ENCODE data around the gene XG.

Gene XG

DNA sequence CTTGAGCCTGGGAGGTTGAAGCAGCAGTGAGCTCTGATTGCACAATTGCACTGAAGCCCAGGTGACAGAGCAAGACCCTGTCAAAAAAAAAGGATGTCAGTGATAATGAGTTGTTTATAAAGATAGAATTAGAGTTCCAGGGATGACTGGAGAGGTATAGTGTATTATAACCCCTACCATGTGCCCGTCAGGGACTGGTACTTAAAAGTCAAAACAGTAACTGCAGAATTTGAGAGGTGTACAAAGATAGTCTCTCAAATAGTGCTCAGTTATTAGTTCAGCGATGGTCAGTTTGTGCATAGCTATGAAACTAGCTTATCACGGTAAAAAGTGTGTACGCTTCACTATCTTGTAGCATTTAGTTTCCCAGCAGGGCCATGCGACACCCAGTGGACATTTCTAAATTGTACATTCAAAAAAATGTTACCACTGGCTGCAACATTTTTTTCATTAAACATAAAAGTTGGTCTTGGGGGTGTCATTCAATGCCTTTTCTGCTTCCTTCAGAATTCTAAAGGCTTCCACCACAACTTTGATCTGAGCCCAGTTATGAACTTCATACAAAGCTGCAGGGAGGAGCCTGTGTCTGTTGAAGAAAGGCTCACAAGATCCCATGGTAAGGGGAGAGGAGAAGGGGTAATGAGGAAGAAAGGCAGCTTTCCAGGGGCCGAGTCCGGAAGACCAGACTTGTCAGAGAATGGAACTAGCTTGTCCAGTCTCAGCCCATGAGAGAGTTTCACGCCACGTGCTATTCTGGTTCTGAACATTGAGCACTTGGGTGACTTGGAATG is 67.7 kb downstream of the XG start:
- no peaks in the 10 kb centered on the region for H3K9me2 ChIP-seq (replicated peaks; ENCODE audit: insufficient read depth, low read length)
- no peak overlapping the region for H3K4me2 ChIP-seq (ENCODE audit: low read depth, low read length, poor library complexity, severe bottlenecking)
- TF ChIP-seq EZH2phosphoT487 (conservative IDR thresholded peaks at IDR 0.05; ENCODE audit: low read length) (no peak), CTCF (IDR thresholded peaks at IDR 0.05; ENCODE audit: insufficient read depth, low read length, poor library complexity, severe bottlenecking) (peak; percentile 11)
- H3K9ac ChIP-seq (ENCODE audit: low read length): no peak overlapping the region
- no peaks in the 10 kb centered on the region for H3K27me3 ChIP-seq (ENCODE audit: low read length)
- no peaks in the 10 kb centered on the region for H3K79me2 ChIP-seq (ENCODE audit: insufficient read depth, low read length)
- H4K20me1 ChIP-seq (ENCODE audit: low read depth, low read length): no peaks in the 10 kb centered on the region
- no peak overlapping the region for H3K27ac ChIP-seq (ENCODE audit: low read depth, low read length)
- no peak overlapping the region for H3K4me3 ChIP-seq (ENCODE audit: insufficient read depth, low read length, poor library complexity, severe bottlenecking)
- no peaks in the 10 kb centered on the region for H3K9me3 ChIP-seq (ENCODE audit: insufficient read depth, low read length)
- no peak overlapping the region for H2AFZ ChIP-seq (ENCODE audit: low read depth, low read length, severe bottlenecking)
- H3F3A ChIP-seq (ENCODE audit: insufficient read depth): no peaks in the 10 kb centered on the region
- H3K36me3 ChIP-seq (ENCODE audit: low read length): no peaks in the 10 kb centered on the region

GRCh38 chrX:2820136-2820771 is 68.4 kb downstream of the XG start:
- H3K27me3 ChIP-seq (ENCODE audit: low read length): no peaks in the 10 kb centered on the region
- TF ChIP-seq EZH2phosphoT487 (conservative IDR thresholded peaks at IDR 0.05; ENCODE audit: low read length) (no peak), CTCF (IDR thresholded peaks at IDR 0.05; ENCODE audit: insufficient read depth, low read length, poor library complexity, severe bottlenecking) (no peak)

GRCh38 chrX:2823795-2824386 is 72.1 kb downstream of the XG start:
- no peaks in the 10 kb centered on the region for H3F3A ChIP-seq (ENCODE audit: insufficient read depth)
- H3K79me2 ChIP-seq (ENCODE audit: insufficient read depth, low read length): no peaks in the 10 kb centered on the region
- TF ChIP-seq CTCF (IDR thresholded peaks at IDR 0.05; ENCODE audit: insufficient read depth, low read length, poor library complexity, severe bottlenecking) (no peak), EZH2phosphoT487 (conservative IDR thresholded peaks at IDR 0.05; ENCODE audit: low read length) (no peak)
- H3K9ac ChIP-seq (ENCODE audit: low read length): no peak overlapping the region
- H3K9me3 ChIP-seq (ENCODE audit: insufficient read depth, low read length): no peaks in the 10 kb centered on the region
- no peaks in the 10 kb centered on the region for H3K27me3 ChIP-seq (ENCODE audit: low read length)
- H3K4me3 ChIP-seq (ENCODE audit: insufficient read depth, low read length, poor library complexity, severe bottlenecking): no peak overlapping the region
- H2AFZ ChIP-seq (ENCODE audit: low read depth, low read length, severe bottlenecking): no peak overlapping the region
- no peak overlapping the region for H3K4me2 ChIP-seq (ENCODE audit: low read depth, low read length, poor library complexity, severe bottlenecking)
- H3K36me3 ChIP-seq (ENCODE audit: low read length): no peaks in the 10 kb centered on the region
- H4K20me1 ChIP-seq (ENCODE audit: low read depth, low read length): no peaks in the 10 kb centered on the region
- H3K27ac ChIP-seq (ENCODE audit: low read depth, low read length): no peak overlapping the region
- H3K9me2 ChIP-seq (replicated peaks; ENCODE audit: insufficient read depth, low read length): no peaks in the 10 kb centered on the region

More at GRCh38 chrX:2820136-2820771, 68.4 kb downstream of the XG start:
- H3K36me3 ChIP-seq (ENCODE audit: low read length): no peaks in the 10 kb centered on the region
- H3K4me3 ChIP-seq (ENCODE audit: insufficient read depth, low read length, poor library complexity, severe bottlenecking): no peak overlapping the region
- H3K9me3 ChIP-seq (ENCODE audit: insufficient read depth, low read length): no peaks in the 10 kb centered on the region
- no peak overlapping the region for H3K9ac ChIP-seq (ENCODE audit: low read length)
- no peaks in the 10 kb centered on the region for H3F3A ChIP-seq (ENCODE audit: insufficient read depth)
- H2AFZ ChIP-seq (ENCODE audit: low read depth, low read length, severe bottlenecking): no peak overlapping the region
- no peak overlapping the region for H3K27ac ChIP-seq (ENCODE audit: low read depth, low read length)
- no peaks in the 10 kb centered on the region for H3K79me2 ChIP-seq (ENCODE audit: insufficient read depth, low read length)
- no peak overlapping the region for H3K4me2 ChIP-seq (ENCODE audit: low read depth, low read length, poor library complexity, severe bottlenecking)
- no peaks in the 10 kb centered on the region for H4K20me1 ChIP-seq (ENCODE audit: low read depth, low read length)
- no peaks in the 10 kb centered on the region for H3K9me2 ChIP-seq (replicated peaks; ENCODE audit: insufficient read depth, low read length)

Measured in SU-DHL-6 (cell line).